CD14-positive monocyte (primary cell): ENCODE measurements around the gene NRG3. TPM values are rescaled to one million over a fixed set of nuclear protein-coding genes. Genes with fewer than 3 reads are reported as not detected.

Experiments
- DNase-seq, 3 donors: peaks; one replicate each; pipeline ENCODE4 v3.0.0-alpha.2; 2011 to 2022
- H2AFZ ChIP-seq: 2 replicates; pipeline ENCODE4 v1.6.0; 2012; ENCODE audit warnings: mild to moderate bottlenecking, low read depth, low read length, inconsistent platforms; ENCODE audit not compliant: insufficient read depth, poor library complexity, severe bottlenecking
- H3K27ac ChIP-seq, 2 donors: 1 replicate in 1 of 2; 2 replicates in 1 of 2; pipeline ENCODE4 v1.5.1; 2012 to 2013; ENCODE audit warnings: low read length in 2 of 2, control low read depth in 1 of 2, inconsistent platforms in 1 of 2, low read depth in 1 of 2, mild to moderate bottlenecking in 1 of 2
- H3K27me3 ChIP-seq, 2 donors: one replicate each; pipeline versions ENCODE4 v1.6.0 to v1.6.1; 2011 to 2013; ENCODE audit warnings: low read length in 2 of 2; ENCODE audit not compliant: control insufficient read depth in 2 of 2, insufficient read depth in 2 of 2
- H3K36me3 ChIP-seq, 2 donors: replicated peaks in 1 of 2; 1 replicate in 1 of 2; 2 replicates in 1 of 2; pipeline versions ENCODE4 v1.5.1 to v1.6.1; 2012 to 2013; ENCODE audit warnings: low read length in 2 of 2, control low read depth in 1 of 2, inconsistent platforms in 1 of 2, mild to moderate bottlenecking in 1 of 2; ENCODE audit not compliant: insufficient read depth in 2 of 2, control insufficient read depth in 1 of 2
- H3K4me1 ChIP-seq, 2 donors: 1 replicate in 1 of 2; 2 replicates in 1 of 2; pipeline versions ENCODE4 v1.5.1 to v1.6.1; 2012 to 2013; ENCODE audit warnings: low read length in 2 of 2, control low read depth in 1 of 2, inconsistent platforms in 1 of 2, mild to moderate bottlenecking in 1 of 2, moderate library complexity in 1 of 2; ENCODE audit not compliant: insufficient read depth in 2 of 2, control insufficient read depth in 1 of 2
- H3K4me2 ChIP-seq: replicated peaks from 2 replicates; pipeline ENCODE3; 2012; ENCODE audit warnings: low read length, moderate library complexity, mild to moderate bottlenecking; ENCODE audit not compliant: poor library complexity, severe bottlenecking; ENCODE audit errors: extremely low read depth
- H3K4me3 ChIP-seq, 3 experiments: fragments of 200-600 bp in 1 of 3; sonication (generic) in 1 of 3; replicated peaks in 1 of 3; 1 replicate in 2 of 3; 2 replicates in 1 of 3; pipeline ENCODE4 v1.5.1; 2011 to 2013; ENCODE audit warnings: low read length in 3 of 3, mild to moderate bottlenecking in 3 of 3, control low read depth in 2 of 3, low read depth in 2 of 3, inconsistent platforms in 1 of 3, moderate library complexity in 1 of 3
- H3K79me2 ChIP-seq: 2 replicates; pipeline ENCODE4 v1.6.0; 2012; ENCODE audit warnings: mild to moderate bottlenecking, control low read depth, inconsistent platforms, low read length, moderate library complexity; ENCODE audit not compliant: insufficient read depth
- H3K9ac ChIP-seq: 2 replicates; pipeline ENCODE4 v1.6.0; 2017; ENCODE audit warnings: low read length, mild to moderate bottlenecking; ENCODE audit not compliant: insufficient read depth, poor library complexity, severe bottlenecking
- H3K9me3 ChIP-seq, 2 donors: replicated peaks in 1 of 2; 1 replicate in 1 of 2; 2 replicates in 1 of 2; pipeline versions ENCODE4 v1.5.1 to v1.6.1; 2012 to 2013; ENCODE audit warnings: low read length in 2 of 2, control low read depth in 1 of 2; ENCODE audit not compliant: control insufficient read depth in 1 of 2, insufficient read depth in 1 of 2
- H4K20me1 ChIP-seq: 2 replicates; pipeline ENCODE4 v1.6.0; 2012; ENCODE audit warnings: mild to moderate bottlenecking, low read length, control low read depth, moderate library complexity; ENCODE audit not compliant: insufficient read depth
- H3K27ac Mint-ChIP-seq, 7 donors: one replicate each; pipeline ENCODE4 v1.8.0; 2020; ENCODE audit warnings: mild to moderate bottlenecking in 7 of 7, mixed read lengths in 7 of 7, moderate library complexity in 6 of 7, inconsistent platforms in 2 of 7
- H3K27me3 Mint-ChIP-seq, 3 donors: one replicate each; pipeline ENCODE4 v1.8.0; 2021 to 2022; ENCODE audit warnings: low read depth in 3 of 3, mild to moderate bottlenecking in 3 of 3, mixed read lengths in 3 of 3, moderate library complexity in 3 of 3, inconsistent platforms in 1 of 3
- H3K36me3 Mint-ChIP-seq, 2 donors: one replicate each; pipeline ENCODE4 v1.8.0; 2020; ENCODE audit warnings: mixed read lengths in 2 of 2, inconsistent platforms in 1 of 2, mild to moderate bottlenecking in 1 of 2
- H3K4me1 Mint-ChIP-seq: one replicate; pipeline ENCODE4 v1.8.0; 2020; ENCODE audit warnings: mild to moderate bottlenecking, mixed read lengths
- H3K4me3 Mint-ChIP-seq, 2 donors: one replicate each; pipeline ENCODE4 v1.8.0; 2020; ENCODE audit warnings: mild to moderate bottlenecking in 2 of 2, mixed read lengths in 2 of 2, moderate library complexity in 1 of 2
- H3K9me3 Mint-ChIP-seq, 7 donors: one replicate each; pipeline ENCODE4 v1.8.0; 2020 to 2022; ENCODE audit warnings: mixed read lengths in 7 of 7, mild to moderate bottlenecking in 6 of 7, moderate library complexity in 6 of 7, inconsistent platforms in 2 of 7
- WGBS: methylation state at CpG from one replicate; pipeline ENCODE4 v1.1.5; 2013; ENCODE audit warnings: missing lambda C conversion rate; ENCODE audit not compliant: insufficient coverage; 5-methylcytosine and 5-hydroxymethylcytosine counted together
- intact Hi-C, 2 donors: fragments of 100-400 bp; cut with micrococcal nuclease; formaldehyde crosslinking; loops; one replicate each; pipeline versions ENCODE4 v1.15.0 to v1.15.1; 2023
- polyA plus RNA-seq, 3 donors: library from polyadenylated mRNA; depleted of rRNA in 1 of 3; unstranded in 2 of 3; stranded (reverse) in 1 of 3; fragments of 300-500 nt in 2 of 3; fragments of >200 nt in 1 of 3; fragmentation: Illumina TruSeq in 2 of 3; gene quantifications; 1 replicate in 2 of 3; 2 replicates in 1 of 3; pipeline ENCODE4 v1.2.3, GENCODE V29; 2012 to 2021
- TF ChIP-seq, protein P1 (sequence below): fragments of 200-600 bp; IDR thresholded peaks from one replicate; pipeline ENCODE4 v1.8.0; 2022; ENCODE audit warnings: antibody characterized with exemption, mild to moderate bottlenecking

The NRG3 gene
- polyA plus RNA-seq, 3 donors = not detected

DNA sequence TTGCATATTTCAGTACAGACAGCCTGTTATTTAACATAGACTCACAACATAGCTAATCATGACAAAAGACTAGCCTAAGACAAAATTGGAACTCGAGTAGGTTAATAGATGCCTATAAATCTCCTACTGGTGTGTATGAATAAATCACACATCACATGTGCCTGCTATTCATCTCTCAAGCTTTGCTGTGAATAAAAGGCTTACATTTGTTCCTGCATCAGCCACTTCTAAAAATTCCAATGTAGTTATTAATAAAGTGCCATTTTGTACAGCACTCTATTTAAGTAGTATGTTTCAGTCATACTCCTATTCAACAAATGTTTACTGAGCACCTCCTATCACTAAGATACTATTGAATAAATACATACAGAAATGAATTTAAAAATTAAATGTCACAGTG, 486.3 kb downstream of the NRG3 start:
- Histone ChIP-seq H3K4me3 (no peak overlapping the region), H3K79me2 (no peaks in the 10 kb centered on the region), H3K36me3 (no peaks in the 10 kb centered on the region), H3K4me1 (no peaks in the 10 kb centered on the region), H3K27me3 (no peaks in the 10 kb centered on the region), H2AFZ (no peak overlapping the region), H4K20me1 (no peaks in the 10 kb centered on the region), H3K4me2 (no peak overlapping the region), H3K9me3 (no peaks in the 10 kb centered on the region), H3K27ac (no peak overlapping the region), H3K9ac (no peak overlapping the region)
- intact Hi-C loops = no loop called here
- Mint-ChIP-seq H3K4me1 (no peaks in the 10 kb centered on the region), H3K4me3 (no peak overlapping the region), H3K36me3 (no peaks in the 10 kb centered on the region), H3K27me3 (no peaks in the 10 kb centered on the region), H3K9me3 (peaks cover 0 to 7% (median 1%) of the 10 kb centered on the region in 7 donors), H3K27ac (no peak overlapping the region)
- DNase-seq = no peak
- TF ChIP-seq, protein P1, sequence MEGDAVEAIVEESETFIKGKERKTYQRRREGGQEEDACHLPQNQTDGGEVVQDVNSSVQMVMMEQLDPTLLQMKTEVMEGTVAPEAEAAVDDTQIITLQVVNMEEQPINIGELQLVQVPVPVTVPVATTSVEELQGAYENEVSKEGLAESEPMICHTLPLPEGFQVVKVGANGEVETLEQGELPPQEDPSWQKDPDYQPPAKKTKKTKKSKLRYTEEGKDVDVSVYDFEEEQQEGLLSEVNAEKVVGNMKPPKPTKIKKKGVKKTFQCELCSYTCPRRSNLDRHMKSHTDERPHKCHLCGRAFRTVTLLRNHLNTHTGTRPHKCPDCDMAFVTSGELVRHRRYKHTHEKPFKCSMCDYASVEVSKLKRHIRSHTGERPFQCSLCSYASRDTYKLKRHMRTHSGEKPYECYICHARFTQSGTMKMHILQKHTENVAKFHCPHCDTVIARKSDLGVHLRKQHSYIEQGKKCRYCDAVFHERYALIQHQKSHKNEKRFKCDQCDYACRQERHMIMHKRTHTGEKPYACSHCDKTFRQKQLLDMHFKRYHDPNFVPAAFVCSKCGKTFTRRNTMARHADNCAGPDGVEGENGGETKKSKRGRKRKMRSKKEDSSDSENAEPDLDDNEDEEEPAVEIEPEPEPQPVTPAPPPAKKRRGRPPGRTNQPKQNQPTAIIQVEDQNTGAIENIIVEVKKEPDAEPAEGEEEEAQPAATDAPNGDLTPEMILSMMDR = no peak
- no CpG with 5 or more reads among the region's 1 CpG for WGBS

DNA sequence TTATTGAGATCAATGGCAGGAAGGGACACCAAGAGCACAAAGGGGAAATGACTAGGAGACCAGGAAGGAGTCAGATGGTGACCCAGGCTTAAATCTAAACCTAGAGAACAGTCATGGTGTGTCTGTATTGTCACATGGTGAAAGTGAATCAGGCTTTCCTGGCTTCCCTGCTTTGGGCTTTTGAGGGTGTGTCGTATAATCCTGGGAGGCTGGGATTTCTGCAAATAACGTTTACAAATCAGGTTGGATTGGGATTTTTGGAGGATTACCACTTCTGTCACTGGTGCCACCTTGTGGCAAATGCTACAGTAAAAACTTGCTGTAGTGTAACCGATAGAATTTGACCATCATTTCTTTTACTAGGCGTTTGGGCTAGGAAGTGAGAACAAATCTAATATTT, 502.6 kb downstream of the NRG3 start:
- H3K79me2 ChIP-seq = no peaks in the 10 kb centered on the region
- no peaks in the 10 kb centered on the region for H4K20me1 ChIP-seq
- Mint-ChIP-seq H3K27me3 (peaks cover 0 to 1% (median 0%) of the 10 kb centered on the region in 3 donors), H3K27ac (no peak overlapping the region), H3K4me3 (no peak overlapping the region), H3K9me3 (peaks cover 0 to 5% (median 0%) of the 10 kb centered on the region in 7 donors), H3K4me1 (no peaks in the 10 kb centered on the region), H3K36me3 (no peaks in the 10 kb centered on the region)
- TF ChIP-seq, protein P1 = no peak
- no peak overlapping the region for H2AFZ ChIP-seq
- H3K27ac ChIP-seq = no peak overlapping the region
- no peak overlapping the region for H3K4me3 ChIP-seq
- intact Hi-C loops = no loop called here
- H3K4me1 ChIP-seq = no peaks in the 10 kb centered on the region
- DNase-seq = no peak
- H3K4me2 ChIP-seq = no peak overlapping the region
- 35% methylated on average over 4 of the region's 4 CpGs for WGBS
- H3K9me3 ChIP-seq = no peaks in the 10 kb centered on the region
- H3K36me3 ChIP-seq = no peaks in the 10 kb centered on the region
- no peaks in the 10 kb centered on the region for H3K27me3 ChIP-seq
- H3K9ac ChIP-seq = no peak overlapping the region
